ENCODE measurements around the gene HSD17B1. TPM values are rescaled to one million over a fixed set of nuclear protein-coding genes. Genes with fewer than 3 reads are reported as not detected.

HSD17B1 gene
- total and polyA plus RNA-seq, 2 of the 13 experiments (the other 11 are each of a cell fraction or from before 2014, with no cell fraction given): 0.54 to 0.93 TPM

DNA sequence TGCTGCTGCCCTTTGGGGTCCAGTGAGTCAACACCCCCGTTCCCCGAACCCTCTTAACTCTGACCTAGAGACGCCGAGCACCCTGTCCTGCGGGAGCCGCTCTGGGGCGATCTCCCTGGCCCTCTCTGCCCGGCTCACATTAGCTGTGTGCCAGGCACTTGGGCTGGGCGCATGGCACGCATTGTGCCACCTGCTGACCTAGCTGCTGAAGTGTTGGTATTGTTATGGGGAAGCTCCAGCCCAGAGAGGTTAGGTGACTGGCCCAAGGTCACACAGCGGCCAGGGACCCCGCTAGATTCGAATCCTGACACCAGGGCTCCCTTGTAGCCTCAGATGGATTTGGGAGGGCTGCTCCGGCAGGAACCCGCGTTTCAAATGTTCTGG lies 1.1 kb downstream of the HSD17B1 start (continued):
- TF ChIP-seq, protein P1, sequence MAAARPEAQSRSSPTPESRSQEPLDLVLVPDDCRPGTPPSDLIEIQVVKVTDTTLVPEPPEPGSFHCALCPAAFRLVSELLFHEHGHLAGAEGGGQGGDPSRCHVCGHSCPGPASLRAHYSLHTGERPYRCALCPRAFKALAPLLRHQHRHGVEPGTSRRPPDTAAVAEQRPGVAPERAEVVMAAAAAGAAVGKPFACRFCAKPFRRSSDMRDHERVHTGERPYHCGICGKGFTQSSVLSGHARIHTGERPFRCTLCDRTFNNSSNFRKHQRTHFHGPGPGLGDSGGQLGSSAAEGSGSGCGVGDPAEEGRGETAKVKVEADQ (CRISPR knock-in tag; IDR thresholded peaks at IDR 0.05; ENCODE audit: borderline replicate concordance): no peak
- TF ChIP-seq, protein P2, sequence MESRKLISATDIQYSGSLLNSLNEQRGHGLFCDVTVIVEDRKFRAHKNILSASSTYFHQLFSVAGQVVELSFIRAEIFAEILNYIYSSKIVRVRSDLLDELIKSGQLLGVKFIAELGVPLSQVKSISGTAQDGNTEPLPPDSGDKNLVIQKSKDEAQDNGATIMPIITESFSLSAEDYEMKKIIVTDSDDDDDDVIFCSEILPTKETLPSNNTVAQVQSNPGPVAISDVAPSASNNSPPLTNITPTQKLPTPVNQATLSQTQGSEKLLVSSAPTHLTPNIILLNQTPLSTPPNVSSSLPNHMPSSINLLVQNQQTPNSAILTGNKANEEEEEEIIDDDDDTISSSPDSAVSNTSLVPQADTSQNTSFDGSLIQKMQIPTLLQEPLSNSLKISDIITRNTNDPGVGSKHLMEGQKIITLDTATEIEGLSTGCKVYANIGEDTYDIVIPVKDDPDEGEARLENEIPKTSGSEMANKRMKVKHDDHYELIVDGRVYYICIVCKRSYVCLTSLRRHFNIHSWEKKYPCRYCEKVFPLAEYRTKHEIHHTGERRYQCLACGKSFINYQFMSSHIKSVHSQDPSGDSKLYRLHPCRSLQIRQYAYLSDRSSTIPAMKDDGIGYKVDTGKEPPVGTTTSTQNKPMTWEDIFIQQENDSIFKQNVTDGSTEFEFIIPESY (CRISPR knock-in tag; IDR thresholded peaks at IDR 0.05): peak; percentile 59; the same call in 1 of the 2 replicates
- no peak for TF ChIP-seq ZSCAN25 (CRISPR knock-in tag; IDR thresholded peaks at IDR 0.05)
- TF ChIP-seq MYC (CRISPR knock-in tag; IDR thresholded peaks at IDR 0.05; ENCODE audit: borderline replicate concordance): no peak; the same call in 1 of the 2 replicates
- no peak for TF ChIP-seq PAX8 (CRISPR knock-in tag; IDR thresholded peaks at IDR 0.05; ENCODE audit: borderline replicate concordance)
- TF ChIP-seq ZNF616 (CRISPR knock-in tag; IDR thresholded peaks at IDR 0.05; ENCODE audit: low read depth): no peak
- TF ChIP-seq, protein P3, sequence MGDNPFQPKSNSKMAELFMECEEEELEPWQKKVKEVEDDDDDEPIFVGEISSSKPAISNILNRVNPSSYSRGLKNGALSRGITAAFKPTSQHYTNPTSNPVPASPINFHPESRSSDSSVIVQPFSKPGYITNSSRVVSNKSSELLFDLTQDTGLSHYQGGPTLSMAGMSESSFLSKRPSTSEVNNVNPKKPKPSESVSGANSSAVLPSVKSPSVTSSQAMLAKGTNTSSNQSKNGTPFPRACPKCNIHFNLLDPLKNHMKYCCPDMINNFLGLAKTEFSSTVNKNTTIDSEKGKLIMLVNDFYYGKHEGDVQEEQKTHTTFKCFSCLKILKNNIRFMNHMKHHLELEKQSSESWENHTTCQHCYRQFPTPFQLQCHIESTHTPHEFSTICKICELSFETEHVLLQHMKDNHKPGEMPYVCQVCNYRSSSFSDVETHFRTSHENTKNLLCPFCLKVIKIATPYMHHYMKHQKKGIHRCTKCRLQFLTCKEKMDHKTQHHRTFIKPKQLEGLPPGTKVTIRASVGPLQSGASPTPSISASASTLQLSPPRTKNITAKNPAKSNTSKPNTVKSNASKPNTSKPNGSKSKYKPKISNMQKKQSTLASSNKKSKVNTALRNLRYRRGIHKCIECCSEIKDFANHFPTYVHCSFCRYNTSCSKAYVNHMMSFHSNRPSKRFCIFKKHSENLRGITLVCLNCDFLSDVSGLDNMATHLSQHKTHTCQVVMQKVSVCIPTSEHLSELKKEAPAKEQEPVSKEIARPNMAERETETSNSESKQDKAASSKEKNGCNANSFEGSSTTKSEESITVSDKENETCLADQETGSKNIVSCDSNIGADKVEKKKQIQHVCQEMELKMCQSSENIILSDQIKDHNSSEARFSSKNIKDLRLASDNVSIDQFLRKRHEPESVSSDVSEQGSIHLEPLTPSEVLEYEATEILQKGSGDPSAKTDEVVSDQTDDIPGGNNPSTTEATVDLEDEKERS (CRISPR knock-in tag; IDR thresholded peaks at IDR 0.05): no peak
- TF ChIP-seq ZC3H13 (CRISPR knock-in tag; IDR thresholded peaks at IDR 0.05): 0 out of 2 replicates have a peak, but pooled peaks have one; percentile 9
- peak; percentile 79 for TF ChIP-seq ZFP36 (IDR thresholded peaks at IDR 0.05; ENCODE audit: borderline replicate concordance, low read depth, low read length, partially characterized antibody)
- TF ChIP-seq MAFK (conservative IDR thresholded peaks at IDR 0.05 in 1 of 2, IDR thresholded peaks at IDR 0.05 in 1 of 2; ENCODE audit: low read length in 2 of 2): no peak
- TF ChIP-seq, protein P4, sequence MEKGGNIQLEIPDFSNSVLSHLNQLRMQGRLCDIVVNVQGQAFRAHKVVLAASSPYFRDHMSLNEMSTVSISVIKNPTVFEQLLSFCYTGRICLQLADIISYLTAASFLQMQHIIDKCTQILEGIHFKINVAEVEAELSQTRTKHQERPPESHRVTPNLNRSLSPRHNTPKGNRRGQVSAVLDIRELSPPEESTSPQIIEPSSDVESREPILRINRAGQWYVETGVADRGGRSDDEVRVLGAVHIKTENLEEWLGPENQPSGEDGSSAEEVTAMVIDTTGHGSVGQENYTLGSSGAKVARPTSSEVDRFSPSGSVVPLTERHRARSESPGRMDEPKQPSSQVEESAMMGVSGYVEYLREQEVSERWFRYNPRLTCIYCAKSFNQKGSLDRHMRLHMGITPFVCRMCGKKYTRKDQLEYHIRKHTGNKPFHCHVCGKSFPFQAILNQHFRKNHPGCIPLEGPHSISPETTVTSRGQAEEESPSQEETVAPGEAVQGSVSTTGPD (CRISPR knock-in tag; IDR thresholded peaks at IDR 0.05): 0 out of 2 replicates have a peak, but pooled peaks have one; percentile 10
- TF ChIP-seq ZKSCAN5 (CRISPR knock-in tag; IDR thresholded peaks at IDR 0.05): no peak
- TF ChIP-seq, protein P5, sequence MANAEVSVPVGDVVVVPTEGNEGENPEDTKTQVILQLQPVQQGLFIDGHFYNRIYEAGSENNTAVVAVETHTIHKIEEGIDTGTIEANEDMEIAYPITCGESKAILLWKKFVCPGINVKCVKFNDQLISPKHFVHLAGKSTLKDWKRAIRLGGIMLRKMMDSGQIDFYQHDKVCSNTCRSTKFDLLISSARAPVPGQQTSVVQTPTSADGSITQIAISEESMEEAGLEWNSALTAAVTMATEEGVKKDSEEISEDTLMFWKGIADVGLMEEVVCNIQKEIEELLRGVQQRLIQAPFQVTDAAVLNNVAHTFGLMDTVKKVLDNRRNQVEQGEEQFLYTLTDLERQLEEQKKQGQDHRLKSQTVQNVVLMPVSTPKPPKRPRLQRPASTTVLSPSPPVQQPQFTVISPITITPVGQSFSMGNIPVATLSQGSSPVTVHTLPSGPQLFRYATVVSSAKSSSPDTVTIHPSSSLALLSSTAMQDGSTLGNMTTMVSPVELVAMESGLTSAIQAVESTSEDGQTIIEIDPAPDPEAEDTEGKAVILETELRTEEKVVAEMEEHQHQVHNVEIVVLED (CRISPR knock-in tag; IDR thresholded peaks at IDR 0.05; ENCODE audit: borderline replicate concordance): no peak
